ENCODE results near the gene OTUB1. TPM values are rescaled to one million over a fixed set of nuclear protein-coding genes. Genes with fewer than 3 reads are reported as not detected.

The OTUB1 gene
- total and polyA plus RNA-seq, 9 of the 15 experiments (the other 6 are each of a cell fraction or from before 2014, with no cell fraction given), result 29.5 to 134 (median 66.1) TPM

DNA sequence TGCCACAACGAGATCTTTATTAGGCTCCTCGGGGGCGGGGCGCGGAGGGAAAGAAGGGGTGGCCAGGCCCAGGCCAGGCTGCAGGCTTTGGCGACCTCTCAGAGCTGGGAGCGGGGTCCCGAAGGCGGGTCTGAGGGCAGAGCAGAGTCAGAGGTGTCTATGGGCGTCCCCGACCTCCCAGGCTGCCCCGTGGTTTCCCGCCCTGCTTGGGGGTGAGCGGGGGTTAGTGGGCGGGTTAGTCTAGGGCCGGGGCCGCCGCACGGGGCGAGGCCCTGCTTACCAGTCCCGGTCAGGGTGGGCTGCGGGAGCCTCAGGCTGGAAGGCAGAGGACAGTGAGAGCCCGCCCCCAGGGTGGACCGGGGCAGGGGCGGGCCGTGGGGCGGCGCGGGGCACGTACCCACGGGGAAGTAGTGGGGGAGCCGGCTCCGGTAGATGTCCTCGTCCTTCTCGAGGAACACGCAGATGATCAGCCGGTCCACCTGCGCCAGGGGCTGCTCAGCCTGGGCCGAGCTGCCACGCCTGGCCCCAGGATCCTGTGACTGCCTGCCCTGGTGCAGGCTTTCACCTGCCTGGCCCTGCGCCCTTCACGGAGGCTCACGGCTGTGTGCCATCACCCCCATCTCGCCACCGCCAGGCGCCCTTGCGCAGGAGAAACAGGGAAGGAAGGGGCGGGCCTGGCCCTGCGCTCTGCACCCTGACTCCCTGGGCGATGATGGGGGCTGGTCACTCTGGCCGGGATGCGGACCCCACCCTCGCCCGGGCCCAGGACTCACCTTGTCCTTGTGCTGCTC, 12.5 kb downstream of the OTUB1 start:
- no peak overlapping the region for H3K4me3 ChIP-seq
- peaks cover 7% of the 10 kb centered on the region; the same call in 1 of the 2 replicates for H4K20me1 ChIP-seq (replicated peaks; ENCODE audit: control insufficient read depth, insufficient read depth, low read length)
- no peak for DNase-seq (ENCODE audit: extremely low read depth in 1 of 4, low spot score in 3 of 4)
- CTCF ChIA-PET (ENCODE audit: low intra/inter-chr PET ratio), result no interaction called here
- H3K9ac ChIP-seq (ENCODE audit: insufficient read depth in 1 of 2, low read depth in 2 of 2, low read length in 2 of 2), result peak overlapping the region in 1 of 2 experiments; percentile 45; a peak in 2 of 4 replicates
- no peak overlapping the region for H3K27ac ChIP-seq (ENCODE audit: extremely low read depth, low read depth, low read length)
- no peak overlapping the region for H3K4me2 ChIP-seq (ENCODE audit: insufficient read depth, low read length)
- H2AFZ ChIP-seq (ENCODE audit: low read depth, low read length), result no peak overlapping the region
- H3K4me1 ChIP-seq (replicated peaks in 1 of 2; ENCODE audit: control insufficient read depth in 2 of 2, insufficient read depth in 2 of 2, low read length in 2 of 2), result peaks cover 0 to 54% of the 10 kb centered on the region in 2 experiments; a peak in 2 of 5 replicates
- intact Hi-C loops (cut with micrococcal nuclease), result no loop called here
- TF ChIP-seq POLR2AphosphoS5 (IDR thresholded peaks at IDR 0.05; ENCODE audit: control insufficient read depth, insufficient read depth, low read depth, low read length) (0 out of 2 replicates have a peak, but pooled peaks have one; percentile 29), ZNF707 (CRISPR knock-in tag; conservative IDR thresholded peaks at IDR 0.05) (no peak), SREBF2 (CRISPR knock-in tag; IDR thresholded peaks at IDR 0.05) (no peak), POLR2G (IDR thresholded peaks at IDR 0.05; ENCODE audit: low read depth, low read length) (0 out of 2 replicates have a peak, but pooled peaks have one; percentile 34), CREBBP (IDR thresholded peaks at IDR 0.05; ENCODE audit: low read depth, low read length) (no peak), NFRKB (IDR thresholded peaks at IDR 0.05; ENCODE audit: low read depth) (no peak), FIP1L1 (IDR thresholded peaks at IDR 0.05; ENCODE audit: low read depth, low read length, poor library complexity, severe bottlenecking) (peak; percentile 13), CHD4 (IDR thresholded peaks at IDR 0.05; ENCODE audit: insufficient read depth, insufficient replicate concordance, low read depth, low read length, poor library complexity, severe bottlenecking) (no peak), MCM7 (IDR thresholded peaks at IDR 0.05) (no peak)
- TF ChIP-seq, protein P1, sequence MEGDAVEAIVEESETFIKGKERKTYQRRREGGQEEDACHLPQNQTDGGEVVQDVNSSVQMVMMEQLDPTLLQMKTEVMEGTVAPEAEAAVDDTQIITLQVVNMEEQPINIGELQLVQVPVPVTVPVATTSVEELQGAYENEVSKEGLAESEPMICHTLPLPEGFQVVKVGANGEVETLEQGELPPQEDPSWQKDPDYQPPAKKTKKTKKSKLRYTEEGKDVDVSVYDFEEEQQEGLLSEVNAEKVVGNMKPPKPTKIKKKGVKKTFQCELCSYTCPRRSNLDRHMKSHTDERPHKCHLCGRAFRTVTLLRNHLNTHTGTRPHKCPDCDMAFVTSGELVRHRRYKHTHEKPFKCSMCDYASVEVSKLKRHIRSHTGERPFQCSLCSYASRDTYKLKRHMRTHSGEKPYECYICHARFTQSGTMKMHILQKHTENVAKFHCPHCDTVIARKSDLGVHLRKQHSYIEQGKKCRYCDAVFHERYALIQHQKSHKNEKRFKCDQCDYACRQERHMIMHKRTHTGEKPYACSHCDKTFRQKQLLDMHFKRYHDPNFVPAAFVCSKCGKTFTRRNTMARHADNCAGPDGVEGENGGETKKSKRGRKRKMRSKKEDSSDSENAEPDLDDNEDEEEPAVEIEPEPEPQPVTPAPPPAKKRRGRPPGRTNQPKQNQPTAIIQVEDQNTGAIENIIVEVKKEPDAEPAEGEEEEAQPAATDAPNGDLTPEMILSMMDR (IDR thresholded peaks at IDR 0.05 in 2 of 3, conservative IDR thresholded peaks at IDR 0.05 in 1 of 3; ENCODE audit: insufficient read depth in 2 of 3, low read depth in 1 of 3, low read length in 3 of 3), result peak in 1 of 3 experiments; percentile 9; a peak in 1 of 6 replicates
- TF ChIP-seq, protein P2, sequence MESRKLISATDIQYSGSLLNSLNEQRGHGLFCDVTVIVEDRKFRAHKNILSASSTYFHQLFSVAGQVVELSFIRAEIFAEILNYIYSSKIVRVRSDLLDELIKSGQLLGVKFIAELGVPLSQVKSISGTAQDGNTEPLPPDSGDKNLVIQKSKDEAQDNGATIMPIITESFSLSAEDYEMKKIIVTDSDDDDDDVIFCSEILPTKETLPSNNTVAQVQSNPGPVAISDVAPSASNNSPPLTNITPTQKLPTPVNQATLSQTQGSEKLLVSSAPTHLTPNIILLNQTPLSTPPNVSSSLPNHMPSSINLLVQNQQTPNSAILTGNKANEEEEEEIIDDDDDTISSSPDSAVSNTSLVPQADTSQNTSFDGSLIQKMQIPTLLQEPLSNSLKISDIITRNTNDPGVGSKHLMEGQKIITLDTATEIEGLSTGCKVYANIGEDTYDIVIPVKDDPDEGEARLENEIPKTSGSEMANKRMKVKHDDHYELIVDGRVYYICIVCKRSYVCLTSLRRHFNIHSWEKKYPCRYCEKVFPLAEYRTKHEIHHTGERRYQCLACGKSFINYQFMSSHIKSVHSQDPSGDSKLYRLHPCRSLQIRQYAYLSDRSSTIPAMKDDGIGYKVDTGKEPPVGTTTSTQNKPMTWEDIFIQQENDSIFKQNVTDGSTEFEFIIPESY (CRISPR knock-in tag; IDR thresholded peaks at IDR 0.05), result peak; percentile 67; the same call in 1 of the 2 replicates
- TF ChIP-seq, protein P3, sequence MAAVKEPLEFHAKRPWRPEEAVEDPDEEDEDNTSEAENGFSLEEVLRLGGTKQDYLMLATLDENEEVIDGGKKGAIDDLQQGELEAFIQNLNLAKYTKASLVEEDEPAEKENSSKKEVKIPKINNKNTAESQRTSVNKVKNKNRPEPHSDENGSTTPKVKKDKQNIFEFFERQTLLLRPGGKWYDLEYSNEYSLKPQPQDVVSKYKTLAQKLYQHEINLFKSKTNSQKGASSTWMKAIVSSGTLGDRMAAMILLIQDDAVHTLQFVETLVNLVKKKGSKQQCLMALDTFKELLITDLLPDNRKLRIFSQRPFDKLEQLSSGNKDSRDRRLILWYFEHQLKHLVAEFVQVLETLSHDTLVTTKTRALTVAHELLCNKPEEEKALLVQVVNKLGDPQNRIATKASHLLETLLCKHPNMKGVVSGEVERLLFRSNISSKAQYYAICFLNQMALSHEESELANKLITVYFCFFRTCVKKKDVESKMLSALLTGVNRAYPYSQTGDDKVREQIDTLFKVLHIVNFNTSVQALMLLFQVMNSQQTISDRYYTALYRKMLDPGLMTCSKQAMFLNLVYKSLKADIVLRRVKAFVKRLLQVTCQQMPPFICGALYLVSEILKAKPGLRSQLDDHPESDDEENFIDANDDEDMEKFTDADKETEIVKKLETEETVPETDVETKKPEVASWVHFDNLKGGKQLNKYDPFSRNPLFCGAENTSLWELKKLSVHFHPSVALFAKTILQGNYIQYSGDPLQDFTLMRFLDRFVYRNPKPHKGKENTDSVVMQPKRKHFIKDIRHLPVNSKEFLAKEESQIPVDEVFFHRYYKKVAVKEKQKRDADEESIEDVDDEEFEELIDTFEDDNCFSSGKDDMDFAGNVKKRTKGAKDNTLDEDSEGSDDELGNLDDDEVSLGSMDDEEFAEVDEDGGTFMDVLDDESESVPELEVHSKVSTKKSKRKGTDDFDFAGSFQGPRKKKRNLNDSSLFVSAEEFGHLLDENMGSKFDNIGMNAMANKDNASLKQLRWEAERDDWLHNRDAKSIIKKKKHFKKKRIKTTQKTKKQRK (IDR thresholded peaks at IDR 0.05; ENCODE audit: borderline replicate concordance, low read depth, low read length), result no peak
- 82% methylated on average over 10 of the region's 54 CpGs for WGBS (ENCODE audit: insufficient coverage, low coverage, missing lambda C conversion rate)
- H3K9me3 ChIP-seq (replicated peaks; ENCODE audit: control insufficient read depth, insufficient read depth, low read depth, low read length), result no peaks in the 10 kb centered on the region
- H3K27me3 ChIP-seq (ENCODE audit: control insufficient read depth in 2 of 2, insufficient read depth in 2 of 2, low read length in 2 of 2), result no peaks in the 10 kb centered on the region
- no peaks in the 10 kb centered on the region for H3K79me2 ChIP-seq (ENCODE audit: control insufficient read depth, insufficient read depth, low read length)
- H3K36me3 ChIP-seq (ENCODE audit: control insufficient read depth, insufficient read depth, low read length), result peaks cover 66% of the 10 kb centered on the region; the same call in 2 of the 3 replicates
- POLR2A ChIA-PET, result interaction anchor here (0.8 to 1.6 kb wide), 3 partner anchors 8 to 24 kb away, joined by 4 to 7 read pairs (median 5); no protein-coding TSS in a partner anchor
- H3K9me1 ChIP-seq (ENCODE audit: control insufficient read depth, insufficient read depth, low read length), result no peaks in the 10 kb centered on the region
- FAIRE-seq, result no peak
- ATAC-seq, result peak; percentile 47
- no TSS peak for BruUV-seq (replicated peaks)
- in situ Hi-C loops (cut with MboI), result no loop called here

Data from K562 (cell line).